OCI-LY7 (cell line): ENCODE results near the gene PUM2. TPM values are rescaled to one million over a fixed set of nuclear protein-coding genes. Genes with fewer than 3 reads are reported as not detected.

Source experiments
- BruUV-seq: library from RNA; stranded (reverse); fragments of 400-500 nt; replicated peaks from 2 replicates; lab custom pipeline; 2021; lab: Mats Ljungman, UMichigan
- CTCF ChIA-PET: fragments of 300-600 bp; sonication (Branson Sonifier 250); formaldehyde crosslinking; loops from one replicate; lab custom pipeline; 2022; ENCODE audit warnings: antibody characterized with exemption; ENCODE audit not compliant: unreplicated experiment; lab: Charles Lee
- POLR2A ChIA-PET: fragments of 300-600 bp; sonication (Branson Sonifier 250); formaldehyde crosslinking; loops from one replicate; lab custom pipeline; 2022; ENCODE audit warnings: antibody characterized with exemption; lab: Charles Lee
- DNase-seq: peaks from one replicate; pipeline ENCODE4 v3.0.0-alpha.2; 2015; ENCODE audit warnings: low spot score
- H2AFZ ChIP-seq: fragments of 200-600 bp; sonication (generic), shearing (Covaris generic); 2 replicates; pipeline ENCODE4 v1.6.1; 2014; ENCODE audit warnings: mild to moderate bottlenecking, antibody characterized with exemption, low read length, moderate library complexity
- H3K27ac ChIP-seq: fragments of 200-600 bp; sonication (generic); 2 replicates; pipeline ENCODE4 v1.5.1; 2014; ENCODE audit warnings: mixed run types, low read depth, mild to moderate bottlenecking, moderate library complexity, low read length, inconsistent platforms; ENCODE audit not compliant: poor library complexity, severe bottlenecking
- H3K36me3 ChIP-seq: fragments of 200-600 bp; sonication (generic); 2 replicates; pipeline ENCODE4 v1.6.1; 2014; ENCODE audit warnings: mild to moderate bottlenecking, antibody characterized with exemption, low read length, moderate library complexity, mixed read lengths; ENCODE audit not compliant: insufficient read depth
- H3K4me1 ChIP-seq: fragments of 200-600 bp; sonication (generic); 2 replicates; pipeline ENCODE4 v1.5.1; 2014; ENCODE audit warnings: mild to moderate bottlenecking, low read length; ENCODE audit not compliant: insufficient read depth, poor library complexity, severe bottlenecking
- H3K4me2 ChIP-seq: fragments of 200-600 bp; sonication (generic); 2 replicates; pipeline ENCODE4 v1.6.1; 2014; ENCODE audit warnings: mild to moderate bottlenecking, low read length
- H3K4me3 ChIP-seq: fragments of 200-600 bp; sonication (generic); 2 replicates; pipeline ENCODE4 v1.5.1; 2014; ENCODE audit warnings: mild to moderate bottlenecking, low read depth, low read length; ENCODE audit not compliant: poor library complexity, severe bottlenecking
- H3K79me2 ChIP-seq: fragments of 200-600 bp; sonication (generic); 2 replicates; pipeline ENCODE4 v1.6.1; 2016; ENCODE audit warnings: low read depth, mild to moderate bottlenecking, low read length, moderate library complexity, mixed read lengths; ENCODE audit not compliant: insufficient read depth
- H3K9me2 ChIP-seq: fragments of 200-600 bp; sonication (generic); 2 replicates; pipeline ENCODE4 v1.6.1; 2016; ENCODE audit warnings: mild to moderate bottlenecking, low read length, mixed read lengths; ENCODE audit not compliant: insufficient read depth
- H3K9me3 ChIP-seq: fragments of 200-600 bp; sonication (generic); 2 replicates; pipeline ENCODE4 v1.6.1; 2014; ENCODE audit warnings: mild to moderate bottlenecking, mixed run types, low read length, mixed read lengths
- H4K20me1 ChIP-seq: fragments of 200-600 bp; sonication (generic); 2 replicates; pipeline ENCODE4 v1.6.1; 2014; ENCODE audit warnings: mild to moderate bottlenecking, antibody characterized with exemption, low read length, moderate library complexity, mixed read lengths; ENCODE audit not compliant: insufficient read depth
- CTCF ChIP-seq: fragments of 200-600 bp; sonication (generic); conservative IDR thresholded peaks from 2 replicates; pipeline ENCODE4 v1.5.1; 2014; ENCODE audit warnings: mild to moderate bottlenecking, antibody characterized with exemption, low read length, moderate library complexity, mixed read lengths
- EZH2phosphoT487 ChIP-seq: fragments of 200-600 bp; sonication (generic); IDR thresholded peaks from 2 replicates; pipeline ENCODE4 v1.6.1; 2018; ENCODE audit warnings: low read depth, borderline replicate concordance, mild to moderate bottlenecking, mixed run types, antibody characterized with exemption, low read length, moderate library complexity, mixed read lengths
- intact Hi-C: fragments of 100-400 bp; cut with micrococcal nuclease; formaldehyde crosslinking; loops from one replicate; pipeline ENCODE4 v1.10.0; 2022; ENCODE audit not compliant: unreplicated experiment
- total RNA-seq, 2 experiments: library from RNA; depleted of rRNA in 1 of 2; stranded (reverse); fragments of >200 nt in 1 of 2; shearing (Covaris generic) in 1 of 2; gene quantifications; 2 replicates each; pipeline ENCODE4 v1.2.3, GENCODE V29; 2014 to 2022

Gene PUM2
- total RNA-seq, 2 experiments from 2014 or later = 48.2 to 122 TPM

- TF ChIP-seq CTCF (no peak), EZH2phosphoT487 (no peak)
- H3K27ac ChIP-seq = no peak overlapping the region
- no peak overlapping the region for H3K4me3 ChIP-seq
- no peaks in the 10 kb centered on the region for H4K20me1 ChIP-seq
- no peaks in the 10 kb centered on the region for H3K79me2 ChIP-seq
- POLR2A ChIA-PET = interaction anchor here (0.7 kb wide), 1 partner anchor 428 kb away, joined by 3 read pairs; no protein-coding TSS in a partner anchor
- no peaks in the 10 kb centered on the region for H3K36me3 ChIP-seq
- H2AFZ ChIP-seq = no peak overlapping the region
- no peaks in the 10 kb centered on the region for H3K9me2 ChIP-seq
- H3K4me1 ChIP-seq = no peaks in the 10 kb centered on the region
- intact Hi-C loops = no loop called here
- no peaks in the 10 kb centered on the region for H3K9me3 ChIP-seq
- no peak overlapping the region for H3K4me2 ChIP-seq
- BruUV-seq = no TSS peak
- CTCF ChIA-PET = no interaction called here
- no peak for DNase-seq
These were observed 20.8 kb upstream of the PUM2 start for GRCh38 chr2:20371323-20372025.

- H3K36me3 ChIP-seq = no peaks in the 10 kb centered on the region
- TF ChIP-seq CTCF (no peak), EZH2phosphoT487 (no peak)
- H3K79me2 ChIP-seq = no peaks in the 10 kb centered on the region
- ChIA-PET POLR2A (interaction anchor here (0.6 to 0.9 kb wide), 2 partner anchors 11 to 45 kb away, joined by 4 to 7 read pairs; no protein-coding TSS in a partner anchor), CTCF (no interaction called here)
- no peak overlapping the region for H3K4me2 ChIP-seq
- no peaks in the 10 kb centered on the region for H3K4me1 ChIP-seq
- BruUV-seq = no TSS peak
- H3K9me3 ChIP-seq = no peaks in the 10 kb centered on the region
- no peak overlapping the region for H2AFZ ChIP-seq
- H3K27ac ChIP-seq = no peak overlapping the region
- no peaks in the 10 kb centered on the region for H3K9me2 ChIP-seq
- intact Hi-C loops = no loop called here
- DNase-seq = no peak
- no peak overlapping the region for H3K4me3 ChIP-seq
- no peaks in the 10 kb centered on the region for H4K20me1 ChIP-seq
These were observed 19.5 kb upstream of the PUM2 start for GRCh38 chr2:20370191-20370590.

GRCh38 chr2:20369366-20369765 lies 18.7 kb upstream of the PUM2 start:
- H3K79me2 ChIP-seq = no peaks in the 10 kb centered on the region
- no peak overlapping the region for H3K4me2 ChIP-seq
- POLR2A ChIA-PET = no interaction called here
- no peaks in the 10 kb centered on the region for H4K20me1 ChIP-seq
- no peak overlapping the region for H3K27ac ChIP-seq
- intact Hi-C loops = no loop called here
- no peak overlapping the region for H2AFZ ChIP-seq
- DNase-seq = no peak
- H3K9me3 ChIP-seq = no peaks in the 10 kb centered on the region
- CTCF ChIA-PET = no interaction called here
- no TSS peak for BruUV-seq
- H3K4me3 ChIP-seq = no peak overlapping the region
- H3K4me1 ChIP-seq = no peaks in the 10 kb centered on the region
- H3K9me2 ChIP-seq = no peaks in the 10 kb centered on the region
- no peak for TF ChIP-seq EZH2phosphoT487
- no peak for TF ChIP-seq CTCF
- H3K36me3 ChIP-seq = no peaks in the 10 kb centered on the region
